Ammon's horn (tissue), 1 donor: Measurements from ENCODE around the gene ZFP69B.
A peak's percentile ranks its signal among the peaks of the same experiment; 100 is the strongest.
"Not testable (repeated sequence)": the region's sequence is repeated elsewhere in the genome, so short reads cannot be mapped to it uniquely, and the experiment has no call there.

ENCODE experiments used
- DNase-seq: peaks from one replicate; pipeline ENCODE4 v3.0.0-alpha.2; 2016; ENCODE audit warnings: low spot score

The ZFP69B gene

GRCh38 chr1:40435876-40436275 lies 14.4 kb upstream of the ZFP69B start:
- no peak for DNase-seq

GRCh38 chr1:40438391-40439015 lies 11.8 kb upstream of the ZFP69B start:
- DNase-seq = peak; percentile 52

GRCh38 chr1:40439247-40439646 lies 11.0 kb upstream of the ZFP69B start:
- DNase-seq = no peak

- DNase-seq = peak; percentile 23
These were observed 390 bp downstream of the ZFP69B start for GRCh38 chr1:40450495-40451237.

- DNase-seq = no peak
These were observed 936 bp downstream of the ZFP69B start for GRCh38 chr1:40451238-40451585.

- DNase-seq = no peak
These were observed 4.6 kb downstream of the ZFP69B start for GRCh38 chr1:40454873-40455272.

GRCh38 chr1:40462956-40463590 lies 12.8 kb downstream of the ZFP69B start:
- no peak for DNase-seq

- no peak for DNase-seq
These were observed 19.1 kb downstream of the ZFP69B start for GRCh38 chr1:40469327-40469726.

GRCh38 chr1:40475268-40475667 lies 25.0 kb downstream of the ZFP69B start:
- DNase-seq = no peak

GRCh38 chr1:40476924-40477677 lies 26.8 kb downstream of the ZFP69B start, which contains the start of gene ZFP69:
TSS of gene ZFP69 (plus strand) at chr1:40477290. CDS start at chr1:40479362, 2,072 bp downstream.
- peak; percentile 38 for DNase-seq

- peak; percentile 10 for DNase-seq
These were observed 27.4 kb downstream of the ZFP69B start for GRCh38 chr1:40477678-40478053.

- peak; percentile 11 for DNase-seq
These were observed 28.0 kb downstream of the ZFP69B start for GRCh38 chr1:40478276-40478675.

GRCh38 chr1:40479156-40479555 lies 28.9 kb downstream of the ZFP69B start:
- no peak for DNase-seq

GRCh38 chr1:40495315-40495903 lies 45.1 kb downstream of the ZFP69B start:
- no peak for DNase-seq

- not testable (repeated sequence) for DNase-seq
These were observed 52.4 kb downstream of the ZFP69B start for GRCh38 chr1:40502651-40503050.

GRCh38 chr1:40507973-40508372 lies 57.7 kb downstream of the ZFP69B start:
- DNase-seq = no peak

- DNase-seq = peak; percentile 70
These were observed 58.4 kb downstream of the ZFP69B start, which contains the start of gene EXO5 for GRCh38 chr1:40508375-40509341. TSS of gene EXO5 (plus strand) at chr1:40508767. CDS start at chr1:40514545, 5,778 bp downstream.
